GM12891 (cell line): ENCODE results near the gene TPCN2.

Experiments
- PAX5 ChIP-seq: IDR thresholded peaks from 2 replicates; pipeline ENCODE4 v1.6.1; 2011; ENCODE audit warnings: low read length, moderate library complexity, mild to moderate bottlenecking; ENCODE audit not compliant: insufficient read depth, severe bottlenecking
- POLR2A ChIP-seq: IDR thresholded peaks from 2 replicates; pipeline ENCODE4 v1.6.1; 2011; ENCODE audit warnings: low read depth, low read length, control low read depth
- POLR2AphosphoS5 ChIP-seq: IDR thresholded peaks from 2 replicates; pipeline ENCODE4 v1.6.1; 2011; ENCODE audit warnings: low read depth, low read length, control low read depth
- SPI1 ChIP-seq: IDR thresholded peaks from 2 replicates; pipeline ENCODE4 v1.6.1; 2011; ENCODE audit warnings: low read depth, low read length, control low read depth
- TAF1 ChIP-seq: IDR thresholded peaks from 2 replicates; pipeline ENCODE4 v1.6.1; 2011; ENCODE audit warnings: low read depth, low read length, control low read depth

DNA sequence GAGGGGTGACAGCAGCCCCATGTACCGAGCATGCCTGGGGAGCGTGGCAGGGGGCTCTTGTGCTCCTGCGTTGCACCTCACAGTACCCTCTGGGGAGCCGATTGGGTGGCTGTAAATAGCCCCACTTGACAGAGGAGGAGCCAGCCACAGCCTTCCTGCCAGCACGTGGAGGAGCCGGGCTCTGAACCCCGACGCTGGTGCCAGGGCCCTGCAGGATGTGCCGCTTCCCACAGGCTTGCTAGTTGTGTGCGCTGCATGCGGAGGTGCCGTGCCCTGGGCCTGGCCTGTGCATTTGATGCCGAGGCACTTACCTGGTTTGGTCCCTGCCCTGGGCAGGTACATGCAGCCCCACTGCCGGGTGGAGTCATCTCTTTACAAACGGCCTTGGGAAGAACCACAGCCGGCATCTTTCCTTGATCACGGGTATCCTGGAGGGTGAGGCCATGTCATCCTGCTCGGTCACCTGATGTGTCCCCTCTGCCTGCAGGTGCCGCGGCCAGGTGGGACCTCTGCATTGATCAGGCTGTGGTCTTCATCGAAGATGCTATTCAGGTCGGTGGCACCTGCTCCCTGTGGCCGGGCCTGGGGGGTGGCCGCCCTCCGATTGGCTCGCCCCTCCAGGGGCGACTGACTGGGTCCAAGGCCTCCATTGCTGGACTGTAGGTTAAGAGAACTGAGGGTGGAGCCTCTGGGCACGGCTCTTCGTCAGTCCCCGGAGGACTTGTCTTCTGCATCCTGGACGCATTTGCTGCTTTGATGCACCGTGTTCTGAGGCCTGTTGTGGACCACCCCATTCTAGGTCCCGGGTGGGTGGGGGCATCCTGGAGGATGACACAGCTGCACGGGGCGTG lies 5.0 kb downstream of the TPCN2 start:
- TF ChIP-seq POLR2AphosphoS5 (no peak), PAX5 (no peak), SPI1 (no peak), POLR2A (no peak), TAF1 (no peak)
